ENCODE results near the gene CD163L1.

GRCh38 chr12:7460375-7461259 is 16.7 kb upstream of the CD163L1 start:
- peak; percentile 81 for TF ChIP-seq RAD21 (IDR thresholded peaks at IDR 0.05; ENCODE audit: low read depth)
- no peak for TF ChIP-seq TCF12 (IDR thresholded peaks at IDR 0.05; ENCODE audit: low read depth)
- TF ChIP-seq TAF1 (IDR thresholded peaks at IDR 0.05; ENCODE audit: low read depth), result no peak
- no peak for TF ChIP-seq MAX (IDR thresholded peaks at IDR 0.05)
- TF ChIP-seq YY1 (IDR thresholded peaks at IDR 0.05; ENCODE audit: low read depth), result no peak
- TF ChIP-seq EP300 (IDR thresholded peaks at IDR 0.05; ENCODE audit: borderline replicate concordance), result no peak
- no peak for TF ChIP-seq CREB1 (IDR thresholded peaks at IDR 0.05; ENCODE audit: low read depth)
- no peak for TF ChIP-seq REST (IDR thresholded peaks at IDR 0.05; ENCODE audit: low read depth)
